IMR-90 (cell line): ENCODE data around the gene SSNA1. TPM values are rescaled to one million over a fixed set of nuclear protein-coding genes. Genes with fewer than 3 reads are reported as not detected.

ENCODE experiments used
- ATAC-seq: fragments of 200-7000 bp; cut with Tn5 transposase; 2 replicates; pipeline ENCODE4 v1.9.1; 2020; ENCODE audit warnings: low read depth, mild to moderate bottlenecking, moderate library complexity
- BruUV-seq: library from RNA; stranded (reverse); fragments of 400-500 nt; replicated peaks from 2 replicates; lab custom pipeline; 2021; lab: Mats Ljungman, UMichigan
- CTCF ChIA-PET: fragments of 300-600 bp; formaldehyde crosslinking; extraction: SDS; loops from one replicate; lab custom pipeline; 2021; ENCODE audit warnings: antibody characterized with exemption; lab: Yijun Ruan, JAX
- POLR2A ChIA-PET: fragments of 300-600 bp; sonication (Branson Sonifier 250); formaldehyde crosslinking; loops from one replicate; lab custom pipeline; 2022; ENCODE audit warnings: antibody characterized with exemption; ENCODE audit not compliant: unreplicated experiment; lab: Charles Lee
- DNase-seq: peaks from one replicate; pipeline ENCODE4 v3.0.0; 2013
- H2AFZ ChIP-seq: replicated peaks from 2 replicates; pipeline ENCODE3; 2013; ENCODE audit warnings: low read length, mild to moderate bottlenecking; ENCODE audit not compliant: poor library complexity
- H2AK5ac ChIP-seq: 2 replicates; pipeline ENCODE4 v1.6.1; 2013; ENCODE audit warnings: low read depth, low read length, inconsistent platforms
- H2AK9ac ChIP-seq: replicated peaks from 2 replicates; pipeline ENCODE3; 2013; ENCODE audit warnings: mild to moderate bottlenecking, low read depth, low read length, moderate library complexity; ENCODE audit not compliant: poor library complexity
- H2BK120ac ChIP-seq: 2 replicates; pipeline ENCODE4 v1.6.1; 2013; ENCODE audit warnings: low read depth, low read length, inconsistent platforms
- H2BK15ac ChIP-seq: 3 replicates; pipeline ENCODE4 v1.6.1; 2013; ENCODE audit warnings: low read depth, low read length, inconsistent platforms
- H2BK20ac ChIP-seq: 2 replicates; pipeline ENCODE4 v1.6.1; 2013; ENCODE audit warnings: low read depth, mild to moderate bottlenecking, inconsistent platforms, low read length, moderate library complexity
- H2BK5ac ChIP-seq: 2 replicates; pipeline ENCODE4 v1.6.1; 2013; ENCODE audit warnings: mild to moderate bottlenecking, low read depth, low read length, inconsistent platforms; ENCODE audit not compliant: poor library complexity, severe bottlenecking
- H3K14ac ChIP-seq: replicated peaks from 2 replicates; pipeline ENCODE4 v1.6.1; 2013; ENCODE audit warnings: low read depth, low read length, inconsistent platforms
- H3K18ac ChIP-seq: 2 replicates; pipeline ENCODE4 v1.6.1; 2013; ENCODE audit warnings: low read depth, low read length, control low read depth
- H3K23ac ChIP-seq: 2 replicates; pipeline ENCODE4 v1.6.1; 2013; ENCODE audit warnings: low read depth, low read length, inconsistent platforms
- H3K27ac ChIP-seq: 2 replicates; pipeline ENCODE4 v1.5.1; 2013; ENCODE audit warnings: mild to moderate bottlenecking, control low read depth, low read length; ENCODE audit not compliant: insufficient read depth
- H3K27me3 ChIP-seq: 2 replicates; pipeline ENCODE4 v1.6.1; 2013; ENCODE audit warnings: low read length; ENCODE audit not compliant: control insufficient read depth, insufficient read depth
- H3K36me3 ChIP-seq: 2 replicates; pipeline ENCODE4 v1.6.1; 2013; ENCODE audit warnings: low read length, mixed read lengths; ENCODE audit not compliant: control insufficient read depth, insufficient read depth
- H3K4ac ChIP-seq: 2 replicates; pipeline ENCODE4 v1.6.1; 2013; ENCODE audit warnings: low read depth, low read length, inconsistent platforms
- H3K4me1 ChIP-seq: 2 replicates; pipeline ENCODE4 v1.6.1; 2013; ENCODE audit warnings: low read length, mixed read lengths; ENCODE audit not compliant: control insufficient read depth, insufficient read depth
- H3K4me2 ChIP-seq: 2 replicates; pipeline ENCODE4 v1.6.1; 2013; ENCODE audit warnings: low read depth, mild to moderate bottlenecking, control low read depth, low read length, moderate library complexity
- H3K4me3 ChIP-seq: 2 replicates; pipeline ENCODE4 v1.5.1; 2013; ENCODE audit warnings: low read depth, mild to moderate bottlenecking, control low read depth, low read length, moderate library complexity; ENCODE audit not compliant: insufficient read depth
- H3K56ac ChIP-seq: 2 replicates; pipeline ENCODE4 v1.6.1; 2013; ENCODE audit warnings: low read length, inconsistent platforms; ENCODE audit not compliant: insufficient read depth; ENCODE audit errors: extremely low read depth
- H3K79me1 ChIP-seq, 2 experiments: 2 replicates each; pipeline ENCODE4 v1.6.1; 2013; ENCODE audit warnings: low read length in 2 of 2, inconsistent platforms in 1 of 2, low read depth in 1 of 2
- H3K9ac ChIP-seq: 2 replicates; pipeline ENCODE4 v1.6.1; 2013; ENCODE audit warnings: low read depth, low read length, control low read depth
- H3K9me1 ChIP-seq: 2 replicates; pipeline ENCODE4 v1.6.1; 2013; ENCODE audit warnings: low read length, inconsistent platforms; ENCODE audit not compliant: insufficient read depth
- H3K9me3 ChIP-seq: 2 replicates; pipeline ENCODE4 v1.6.1; 2013; ENCODE audit warnings: low read length; ENCODE audit not compliant: control insufficient read depth, insufficient read depth
- H4K20me1 ChIP-seq: 2 replicates; pipeline ENCODE4 v1.6.1; 2013; ENCODE audit warnings: low read length, inconsistent platforms; ENCODE audit not compliant: insufficient read depth
- H4K5ac ChIP-seq: 2 replicates; pipeline ENCODE4 v1.6.1; 2013; ENCODE audit warnings: mild to moderate bottlenecking, low read depth, low read length, control low read depth
- H4K8ac ChIP-seq, 2 experiments: 2 replicates each; pipeline ENCODE4 v1.6.1; 2013; ENCODE audit warnings: low read depth in 2 of 2, low read length in 2 of 2, control low read depth in 1 of 2, inconsistent platforms in 1 of 2
- H4K91ac ChIP-seq: 2 replicates; pipeline ENCODE4 v1.6.1; 2013; ENCODE audit warnings: low read depth, low read length, inconsistent platforms; ENCODE audit not compliant: insufficient read depth
- CHD1 ChIP-seq: IDR thresholded peaks from 2 replicates; pipeline ENCODE4 v1.6.1; 2012; ENCODE audit warnings: low read depth, low read length, improper control_type of control experiment
- FOS ChIP-seq: fragments of 150-350 bp; IDR thresholded peaks from 2 replicates; pipeline ENCODE4 v1.6.1; 2016; ENCODE audit warnings: low read depth, low read length
- MAFK ChIP-seq: IDR thresholded peaks from 2 replicates; pipeline ENCODE4 v1.6.1; 2012; ENCODE audit warnings: low read depth, low read length, improper control_type of control experiment
- MXI1 ChIP-seq: IDR thresholded peaks from 2 replicates; pipeline ENCODE4 v1.6.1; 2012; ENCODE audit warnings: low read depth, mild to moderate bottlenecking, low read length, moderate library complexity, borderline replicate concordance
- RAD21 ChIP-seq: IDR thresholded peaks from 2 replicates; pipeline ENCODE4 v1.6.1; 2012; ENCODE audit warnings: low read length, improper control_type of control experiment
- RCOR1 ChIP-seq: IDR thresholded peaks from 2 replicates; pipeline ENCODE4 v1.6.1; 2012; ENCODE audit warnings: mild to moderate bottlenecking, low read length, improper control_type of control experiment; ENCODE audit not compliant: insufficient replicate concordance
- SMC3 ChIP-seq: fragments of 150-350 bp; IDR thresholded peaks from 2 replicates; pipeline ENCODE4 v1.6.1; 2016; ENCODE audit warnings: low read depth, mild to moderate bottlenecking, antibody characterized with exemption, low read length, moderate library complexity
- WGBS, 2 experiments: methylation state at CpG; one replicate each; pipeline versions ENCODE4 v1.1.5 to v1.1.7; 2013; ENCODE audit warnings: missing lambda C conversion rate in 2 of 2; ENCODE audit not compliant: insufficient read length in 1 of 2; ENCODE audit errors: extremely low coverage in 2 of 2; 5-methylcytosine and 5-hydroxymethylcytosine counted together
- dilution Hi-C: fragments of 300-500 bp; cut with HindIII; formaldehyde crosslinking; loops from one replicate; pipeline ENCODE4 v1.14.3; 2018; ENCODE audit warnings: low sequenced_read_pairs; ENCODE audit not compliant: unreplicated experiment
- in situ Hi-C: fragments of 300-500 bp; cut with MboI; formaldehyde crosslinking; loops from 3 replicates; pipeline ENCODE4 v1.14.3; 2019; ENCODE audit warnings: low sequenced_read_pairs, inconsistent platforms, mixed read lengths
- intact Hi-C: fragments of 100-400 bp; cut with micrococcal nuclease; formaldehyde crosslinking; loops from 2 replicates; pipeline ENCODE4 v1.10.0; 2022
- polyA plus RNA-seq, 3 experiments: library from polyadenylated mRNA; depleted of rRNA; stranded (reverse); fragments of >200 nt; gene quantifications; 2 replicates each; pipeline ENCODE4 v1.2.3, GENCODE V29; 2012; ENCODE audit warnings: low replicate concordance in 1 of 3
- total RNA-seq: library from RNA; depleted of rRNA; stranded (reverse); fragments of >200 nt; gene quantifications from 2 replicates; pipeline ENCODE4 v1.2.3, GENCODE V29; 2012
- TF ChIP-seq, protein P1 (sequence below): fragments of 150-350 bp; IDR thresholded peaks from 2 replicates; pipeline ENCODE4 v1.6.1; 2017; ENCODE audit warnings: mild to moderate bottlenecking, antibody characterized with exemption, low read length, low read depth

Gene SSNA1
- total and polyA plus RNA-seq, 2 of the 4 experiments (the other 2 are of a cell fraction) = 55.7 to 86.7 TPM

DNA sequence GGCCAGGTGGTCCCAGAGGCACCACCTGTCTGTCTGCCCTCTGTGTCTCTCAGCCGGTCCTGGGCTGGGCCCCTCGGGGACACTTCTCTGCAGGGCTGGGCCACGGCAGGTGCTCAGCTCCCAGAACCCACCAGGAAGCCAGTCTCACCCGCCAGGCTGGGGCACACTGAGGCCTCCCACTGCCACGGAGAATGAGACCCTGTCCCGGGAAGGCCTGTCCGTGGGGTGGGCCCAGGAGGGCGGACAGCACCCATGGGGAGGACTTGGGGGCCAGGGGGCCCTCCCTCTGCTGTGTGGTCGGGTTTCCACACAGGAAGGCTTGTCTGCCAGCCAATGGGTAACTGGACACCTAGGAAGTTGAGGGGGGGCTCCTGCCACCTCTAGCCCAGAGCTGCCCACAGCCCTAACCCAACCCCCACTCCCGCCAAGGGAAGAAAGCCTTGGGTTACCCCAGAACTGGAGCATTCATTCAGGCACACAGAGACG is 48.5 kb downstream of the SSNA1 start (continued):
- TF ChIP-seq RAD21 = no peak
- TF ChIP-seq FOS = no peak
- no peak for TF ChIP-seq MXI1

- no peak overlapping the region for H3K18ac ChIP-seq
- H3K23ac ChIP-seq = no peak overlapping the region; the same call in 1 of the 2 replicates
- no peak overlapping the region for H3K27ac ChIP-seq
- no peaks in the 10 kb centered on the region for H3K9me3 ChIP-seq
- H3K27me3 ChIP-seq = no peaks in the 10 kb centered on the region
- no peak overlapping the region for H4K8ac ChIP-seq
- no peak overlapping the region for H4K91ac ChIP-seq
- POLR2A ChIA-PET = interaction anchor here (0.9 kb wide), 1 partner anchor 15 kb away, joined by 6 read pairs; no protein-coding TSS in a partner anchor
- H2AK5ac ChIP-seq = no peak overlapping the region
- WGBS, 2 experiments = 60% methylated on average over 6 of the region's 13 CpGs; no CpG with 5 or more reads in 1 of the 2 experiments
- intact Hi-C loops (no loop called here), in situ Hi-C loops (no loop called here), dilution Hi-C loops (no loop called here)
- no peak overlapping the region for H2BK20ac ChIP-seq
- no peak overlapping the region for H3K14ac ChIP-seq
- ATAC-seq (no peak), DNase-seq (no peak)
- no peak overlapping the region for H4K5ac ChIP-seq
- no peak overlapping the region for H3K56ac ChIP-seq
- no peak overlapping the region for H3K4ac ChIP-seq
- H2BK120ac ChIP-seq = no peak overlapping the region
- H2BK5ac ChIP-seq = no peak overlapping the region
- H3K4me3 ChIP-seq = no peak overlapping the region
- peaks cover 12% of the 10 kb centered on the region for H3K36me3 ChIP-seq
- H2AFZ ChIP-seq = no peak overlapping the region
- no TSS peak for BruUV-seq
- H3K9ac ChIP-seq = no peak overlapping the region
- no peak overlapping the region for H2AK9ac ChIP-seq
- H4K20me1 ChIP-seq = peaks cover 22% of the 10 kb centered on the region
- no peak overlapping the region for H2BK15ac ChIP-seq
- peaks cover 8 to 40% of the 10 kb centered on the region in 2 experiments; a peak in 3 of 4 replicates for H3K79me1 ChIP-seq
- H3K4me1 ChIP-seq = peaks cover 6% of the 10 kb centered on the region; the same call in 1 of the 2 replicates
- H3K9me1 ChIP-seq = no peaks in the 10 kb centered on the region
- CTCF ChIA-PET = no interaction called here
- no peak overlapping the region for H3K4me2 ChIP-seq
- TF ChIP-seq CHD1 (no peak), SMC3 (no peak), RCOR1 (no peak), MAFK (no peak), RAD21 (no peak)
- TF ChIP-seq, protein P1, sequence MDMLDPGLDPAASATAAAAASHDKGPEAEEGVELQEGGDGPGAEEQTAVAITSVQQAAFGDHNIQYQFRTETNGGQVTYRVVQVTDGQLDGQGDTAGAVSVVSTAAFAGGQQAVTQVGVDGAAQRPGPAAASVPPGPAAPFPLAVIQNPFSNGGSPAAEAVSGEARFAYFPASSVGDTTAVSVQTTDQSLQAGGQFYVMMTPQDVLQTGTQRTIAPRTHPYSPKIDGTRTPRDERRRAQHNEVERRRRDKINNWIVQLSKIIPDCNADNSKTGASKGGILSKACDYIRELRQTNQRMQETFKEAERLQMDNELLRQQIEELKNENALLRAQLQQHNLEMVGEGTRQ = no peak
These were observed 49.6 kb downstream of the SSNA1 start for GRCh38 chr9:137237759-137238726.
